HEK293 (cell line): ENCODE data around the gene TMEM208.

ENCODE experiments used
- CTCF ChIA-PET: fragments of 350-600 bp; formaldehyde crosslinking; extraction: SDS; loops from one replicate; lab custom pipeline; 2021; ENCODE audit warnings: antibody characterized with exemption; lab: Yijun Ruan, JAX
- POLR2A ChIA-PET: fragments of 300-600 bp; formaldehyde crosslinking; extraction: SDS; loops from one replicate; lab custom pipeline; 2020; ENCODE audit warnings: antibody characterized with exemption, inconsistent platforms; lab: Yijun Ruan, JAX
- H3K27ac ChIP-seq: fragments of 200-500 bp; sonication (Bioruptor generic); 2 replicates; pipeline ENCODE4 v1.5.1; 2014; ENCODE audit warnings: low read depth, low read length, control low read depth, inconsistent platforms; ENCODE audit errors: extremely low read depth
- H3K36me3 ChIP-seq, 2 experiments: fragments of 200-500 bp in 1 of 2; sonication (Bioruptor generic) in 1 of 2; 1 replicate in 1 of 2; 2 replicates in 1 of 2; pipeline ENCODE4 v1.5.1; 2014 to 2017; ENCODE audit warnings: inconsistent platforms in 2 of 2, low read length in 2 of 2; ENCODE audit not compliant: control insufficient read depth in 2 of 2, insufficient read depth in 1 of 2
- H3K4me1 ChIP-seq: fragments of 200-500 bp; sonication (Bioruptor generic); 2 replicates; pipeline ENCODE4 v1.5.1; 2014; ENCODE audit warnings: mild to moderate bottlenecking, low read length, inconsistent platforms; ENCODE audit not compliant: control insufficient read depth, insufficient read depth
- H3K4me3 ChIP-seq: 2 replicates; pipeline ENCODE4 v1.5.1; 2011; ENCODE audit warnings: low read depth, mild to moderate bottlenecking, control low read depth, low read length, moderate library complexity
- H3K9me3 ChIP-seq: fragments of 200-500 bp; sonication (Bioruptor generic); 2 replicates; pipeline ENCODE4 v1.5.1; 2014; ENCODE audit warnings: low read depth, low read length, inconsistent platforms; ENCODE audit not compliant: control insufficient read depth, insufficient read depth
- AEBP2 ChIP-seq: fragments of 450-650 bp; formaldehyde crosslinking; IDR thresholded peaks from 2 replicates; pipeline ENCODE4 v1.5.1; 2016; ENCODE audit warnings: missing biosample characterization, missing genetic modification characterization, borderline replicate concordance
- KLF8 ChIP-seq: fragments of 450-650 bp; formaldehyde crosslinking; IDR thresholded peaks from 2 replicates; pipeline ENCODE4 v1.5.1; 2016; ENCODE audit warnings: missing biosample characterization, missing genetic modification characterization
- MEIS1 ChIP-seq: sonication (generic); formaldehyde crosslinking; IDR thresholded peaks from 2 replicates; pipeline ENCODE4 v1.8.1; 2022; ENCODE audit warnings: missing genetic modification reagents, mild to moderate bottlenecking, borderline replicate concordance
- PBX3 ChIP-seq: sonication (generic); formaldehyde crosslinking; IDR thresholded peaks from 2 replicates; pipeline ENCODE4 v1.8.1; 2022; ENCODE audit warnings: mild to moderate bottlenecking, moderate library complexity, missing genetic modification reagents
- SP2 ChIP-seq: fragments of 450-650 bp; formaldehyde crosslinking; IDR thresholded peaks from 2 replicates; pipeline ENCODE4 v1.5.1; 2016; ENCODE audit warnings: missing biosample characterization, missing genetic modification characterization
- TRIM28 ChIP-seq: IDR thresholded peaks from 2 replicates; pipeline ENCODE4 v1.6.1; 2011; ENCODE audit warnings: low read length, control low read depth, borderline replicate concordance
- TSHZ1 ChIP-seq: fragments of 450-650 bp; formaldehyde crosslinking; IDR thresholded peaks from 2 replicates; pipeline ENCODE4 v1.5.1; 2016; ENCODE audit warnings: missing biosample characterization, missing genetic modification characterization, borderline replicate concordance
- WT1 ChIP-seq: fragments of 450-650 bp; formaldehyde crosslinking; IDR thresholded peaks from 2 replicates; pipeline ENCODE4 v1.5.1; 2016; ENCODE audit warnings: missing biosample characterization, missing genetic modification characterization
- YY1 ChIP-seq: fragments of 450-650 bp; formaldehyde crosslinking; IDR thresholded peaks from 2 replicates; pipeline ENCODE4 v1.5.1; 2018; ENCODE audit warnings: missing biosample characterization, missing genetic modification characterization
- ZNF132 ChIP-seq: fragments of 450-650 bp; formaldehyde crosslinking; IDR thresholded peaks from 2 replicates; pipeline ENCODE4 v1.5.1; 2017; ENCODE audit warnings: missing biosample characterization, missing genetic modification characterization, borderline replicate concordance
- ZNF133 ChIP-seq: fragments of 450-650 bp; formaldehyde crosslinking; IDR thresholded peaks from 2 replicates; pipeline ENCODE4 v1.5.1; 2016; ENCODE audit warnings: missing biosample characterization, missing genetic modification characterization
- ZNF2 ChIP-seq: fragments of 450-650 bp; formaldehyde crosslinking; IDR thresholded peaks from 2 replicates; pipeline ENCODE4 v1.5.1; 2016; ENCODE audit warnings: missing biosample characterization, missing genetic modification characterization
- ZNF202 ChIP-seq: fragments of 450-650 bp; formaldehyde crosslinking; IDR thresholded peaks from 2 replicates; pipeline ENCODE4 v1.5.1; 2016; ENCODE audit warnings: missing biosample characterization, missing genetic modification characterization, borderline replicate concordance
- ZNF221 ChIP-seq: fragments of 450-650 bp; formaldehyde crosslinking; IDR thresholded peaks from 2 replicates; pipeline ENCODE4 v1.5.1; 2017; ENCODE audit warnings: missing biosample characterization, missing genetic modification characterization, borderline replicate concordance
- ZNF311 ChIP-seq: fragments of 450-650 bp; formaldehyde crosslinking; IDR thresholded peaks from 2 replicates; pipeline ENCODE4 v1.5.1; 2017; ENCODE audit warnings: missing biosample characterization, missing genetic modification characterization, borderline replicate concordance
- ZNF37A ChIP-seq: fragments of 450-650 bp; IDR thresholded peaks from 2 replicates; pipeline ENCODE4 v1.5.1; 2018; ENCODE audit warnings: missing biosample characterization, missing genetic modification characterization
- ZNF433 ChIP-seq: fragments of 450-650 bp; formaldehyde crosslinking; IDR thresholded peaks from 2 replicates; pipeline ENCODE4 v1.5.1; 2016; ENCODE audit warnings: missing biosample characterization, missing genetic modification characterization, low read depth
- ZNF473 ChIP-seq: fragments of 450-650 bp; formaldehyde crosslinking; IDR thresholded peaks from 2 replicates; pipeline ENCODE4 v1.5.1; 2017; ENCODE audit warnings: missing biosample characterization, missing genetic modification characterization
- ZNF518A ChIP-seq: fragments of 450-650 bp; formaldehyde crosslinking; conservative IDR thresholded peaks from 2 replicates; pipeline ENCODE4 v1.5.1; 2016; ENCODE audit warnings: low read depth, missing biosample characterization, missing genetic modification characterization
- ZNF521 ChIP-seq: fragments of 450-650 bp; formaldehyde crosslinking; IDR thresholded peaks from 2 replicates; pipeline ENCODE4 v1.5.1; 2017; ENCODE audit warnings: missing biosample characterization, mild to moderate bottlenecking, missing genetic modification characterization
- ZNF560 ChIP-seq: fragments of 450-650 bp; formaldehyde crosslinking; IDR thresholded peaks from 2 replicates; pipeline ENCODE4 v1.5.1; 2017; ENCODE audit warnings: missing biosample characterization, missing genetic modification characterization, borderline replicate concordance
- ZNF571 ChIP-seq: fragments of 450-650 bp; formaldehyde crosslinking; IDR thresholded peaks from 2 replicates; pipeline ENCODE4 v1.5.0; 2017; ENCODE audit warnings: missing biosample characterization, missing genetic modification characterization
- ZNF610 ChIP-seq: fragments of 450-650 bp; formaldehyde crosslinking; IDR thresholded peaks from 2 replicates; pipeline ENCODE4 v1.5.1; 2016; ENCODE audit warnings: missing biosample characterization, missing genetic modification characterization, borderline replicate concordance
- ZNF639 ChIP-seq: fragments of 450-650 bp; formaldehyde crosslinking; IDR thresholded peaks from 2 replicates; pipeline ENCODE4 v1.5.1; 2016; ENCODE audit warnings: missing biosample characterization, missing genetic modification characterization
- ZXDB ChIP-seq: fragments of 450-650 bp; formaldehyde crosslinking; IDR thresholded peaks from 2 replicates; pipeline ENCODE4 v1.5.1; 2016; ENCODE audit warnings: missing biosample characterization, missing genetic modification characterization

TMEM208 gene

GRCh38 chr16:67246081-67246755 is 19.3 kb downstream of the TMEM208 start:
- H3K9me3 ChIP-seq, result no peaks in the 10 kb centered on the region
- peaks cover 0 to 7% of the 10 kb centered on the region in 2 experiments; a peak in 1 of 3 replicates for H3K36me3 ChIP-seq
- ChIA-PET CTCF (interaction anchor here (0.6 to 2.3 kb wide), 14 partner anchors 9 to 522 kb away, joined by 3 to 6 read pairs (median 4); partner anchors contain the start of genes KCTD19, LRRC36, TMEM208 and TPPP3), POLR2A (interaction anchor here (0.6 to 7.4 kb wide), 10 partner anchors 9 to 286 kb away, joined by 3 to 109 read pairs (median 4); partner anchors contain the start of genes ATP6V0D1 and TMEM208)
- H3K4me1 ChIP-seq, result peaks cover 9% of the 10 kb centered on the region
- H3K27ac ChIP-seq, result peak overlapping the region; percentile 75
- peak overlapping the region; percentile 69 for H3K4me3 ChIP-seq
- TF ChIP-seq AEBP2, result no peak
- TF ChIP-seq ZXDB, result peak; percentile 76
- no peak for TF ChIP-seq YY1 (tag by site-specific recombination)
- TF ChIP-seq ZNF560 (tag by site-specific recombination), result no peak
- TF ChIP-seq ZNF571 (tag by site-specific recombination), result no peak
- no peak for TF ChIP-seq TSHZ1 (tag by site-specific recombination)
- TF ChIP-seq ZNF132 (tag by site-specific recombination), result no peak
- no peak for TF ChIP-seq PBX3 (CRISPR knock-in tag)
- no peak for TF ChIP-seq ZNF133 (tag by site-specific recombination)
- no peak for TF ChIP-seq MEIS1 (CRISPR knock-in tag)
- no peak for TF ChIP-seq ZNF518A
- TF ChIP-seq ZNF610 (tag by site-specific recombination), result no peak; the same call in 1 of the 2 replicates
- peak; percentile 81 for TF ChIP-seq WT1
- peak; percentile 83 for TF ChIP-seq SP2
- no peak for TF ChIP-seq TRIM28
- TF ChIP-seq ZNF37A (tag by site-specific recombination), result no peak
- TF ChIP-seq ZNF221, result no peak
- 0 out of 2 replicates have a peak, but pooled peaks have one; percentile 26 for TF ChIP-seq ZNF639 (tag by site-specific recombination)
- TF ChIP-seq ZNF433 (tag by site-specific recombination), result no peak
- TF ChIP-seq ZNF311, result no peak
- no peak for TF ChIP-seq ZNF473
- TF ChIP-seq ZNF521 (tag by site-specific recombination), result no peak
- TF ChIP-seq ZNF2, result no peak
- peak; percentile 68 for TF ChIP-seq KLF8
- TF ChIP-seq ZNF202 (tag by site-specific recombination), result no peak
